Measurements from ENCODE around the gene ZNF524. TPM values are rescaled to one million over a fixed set of nuclear protein-coding genes. Genes with fewer than 3 reads are reported as not detected.

Gene ZNF524
- total and polyA plus RNA-seq, 10 of the 15 experiments (the other 5 are each of a cell fraction or from before 2014, with no cell fraction given): 0.47 to 18.6 (median 12.4) TPM; not detected in 1

DNA sequence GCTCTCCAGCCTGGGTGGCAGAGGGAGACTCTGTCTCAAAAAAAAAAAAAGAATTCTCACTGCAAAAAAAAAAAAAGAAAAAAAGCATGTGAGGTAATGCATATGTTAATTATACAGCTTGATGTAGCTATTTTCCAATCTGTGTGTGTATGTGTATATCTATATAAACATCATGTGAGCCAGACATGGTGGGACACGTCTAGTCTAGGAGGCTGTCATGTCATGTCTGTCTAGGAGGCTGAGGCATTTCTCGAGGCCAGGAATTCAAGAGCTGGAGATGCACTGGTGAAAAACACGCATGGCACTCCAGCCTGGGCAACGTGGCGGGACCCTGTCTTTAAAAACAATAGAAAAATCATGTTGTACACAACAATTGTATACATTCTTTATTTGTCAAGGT, 47.9 kb upstream of the ZNF524 start:
- Histone ChIP-seq H3K9ac (ENCODE audit: control insufficient read depth, insufficient read depth, low read length) (no peak overlapping the region), H3K4me2 (ENCODE audit: control insufficient read depth, insufficient read depth) (no peak overlapping the region), H3K4me3 (no peak overlapping the region), H3K27me3 (replicated peaks in 1 of 2; ENCODE audit: control insufficient read depth in 2 of 2, insufficient read depth in 2 of 2, low read length in 1 of 2) (peaks cover 0 to 7% of the 10 kb centered on the region in 2 experiments; a peak in 3 of 4 replicates), H3K79me2 (ENCODE audit: control insufficient read depth, insufficient read depth, low read length) (no peaks in the 10 kb centered on the region), H2AFZ (ENCODE audit: control insufficient read depth, low read depth, low read length) (no peak overlapping the region), H4K20me1 (ENCODE audit: control insufficient read depth, insufficient read depth) (no peaks in the 10 kb centered on the region), H3K9me3 (replicated peaks; ENCODE audit: control insufficient read depth, insufficient read depth, low read length) (no peaks in the 10 kb centered on the region), H3K36me3 (ENCODE audit: control insufficient read depth in 2 of 2, insufficient read depth in 2 of 2, low read length in 1 of 2) (no peaks in the 10 kb centered on the region), H3K4me1 (ENCODE audit: control insufficient read depth, insufficient read depth, low read length) (no peaks in the 10 kb centered on the region), H3K27ac (ENCODE audit: control insufficient read depth, insufficient read depth) (no peak overlapping the region)
- in situ Hi-C loops (cut with MboI): no loop called here
- FAIRE-seq (no peak), ATAC-seq (no peak), DNase-seq (ENCODE audit: low read depth, low spot score) (no peak)
- 36% methylated on average over 5 of the region's 5 CpGs for WGBS (ENCODE audit: insufficient coverage, insufficient replicate concordance, low lambda C conversion rate, missing lambda C conversion rate)
- SMC1A ChIA-PET (ENCODE audit: uncharacterized antibody, unreplicated experiment): interaction anchor here (0.6 kb wide), 1 partner anchor 34 kb away, joined by 3 read pairs; no protein-coding TSS in a partner anchor
- POLR2A ChIA-PET: no interaction called here
- CTCF ChIA-PET: interaction anchor here (1.4 kb wide), 1 partner anchor 54 kb away, joined by 3 read pairs; the partner anchor contains the start of gene ZNF865
- TF ChIP-seq TCF12 (IDR thresholded peaks at IDR 0.05; ENCODE audit: low read depth, low read length): no peak
- no peak for TF ChIP-seq SIX5 (IDR thresholded peaks at IDR 0.05; ENCODE audit: low read depth, low read length, severe bottlenecking)
- no peak for TF ChIP-seq CBX3 (IDR thresholded peaks at IDR 0.05; ENCODE audit: borderline replicate concordance, low read depth)
- TF ChIP-seq, protein P1, sequence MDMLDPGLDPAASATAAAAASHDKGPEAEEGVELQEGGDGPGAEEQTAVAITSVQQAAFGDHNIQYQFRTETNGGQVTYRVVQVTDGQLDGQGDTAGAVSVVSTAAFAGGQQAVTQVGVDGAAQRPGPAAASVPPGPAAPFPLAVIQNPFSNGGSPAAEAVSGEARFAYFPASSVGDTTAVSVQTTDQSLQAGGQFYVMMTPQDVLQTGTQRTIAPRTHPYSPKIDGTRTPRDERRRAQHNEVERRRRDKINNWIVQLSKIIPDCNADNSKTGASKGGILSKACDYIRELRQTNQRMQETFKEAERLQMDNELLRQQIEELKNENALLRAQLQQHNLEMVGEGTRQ (IDR thresholded peaks at IDR 0.05; ENCODE audit: borderline replicate concordance, low read depth, low read length): no peak
- TF ChIP-seq FOXK2 (IDR thresholded peaks at IDR 0.05): no peak
- no peak for TF ChIP-seq BMI1 (IDR thresholded peaks at IDR 0.05; ENCODE audit: borderline replicate concordance)
- TF ChIP-seq NR2C1 (IDR thresholded peaks at IDR 0.05): no peak
- no peak for TF ChIP-seq SP1 (IDR thresholded peaks at IDR 0.05; ENCODE audit: low read depth, low read length)
- no peak for TF ChIP-seq SMC3 (IDR thresholded peaks at IDR 0.05; ENCODE audit: borderline replicate concordance, low read length)
- RAD21 ChIA-PET (ENCODE audit: unreplicated experiment): no interaction called here
- intact Hi-C loops (cut with micrococcal nuclease; ENCODE audit: unreplicated experiment): no loop called here
- no TSS peak for BruUV-seq (replicated peaks)

Data from GM12878 (cell line).